H1 (cell line): ENCODE measurements around the gene MICALL1. TPM values are rescaled to one million over a fixed set of nuclear protein-coding genes. Genes with fewer than 3 reads are reported as not detected.

Source experiments
- ASH2L ChIP-seq: fragments of 200-600, 300-600 bp; sonication (generic); IDR thresholded peaks from one replicate; pipeline ENCODE4 v1.7.1; 2017; ENCODE audit warnings: low read length
- BRCA1 ChIP-seq: IDR thresholded peaks from 2 replicates; pipeline ENCODE4 v1.6.1; 2012; ENCODE audit warnings: low read depth, low read length, improper control_type of control experiment
- CBX8 ChIP-seq: fragments of 300-800, 300-1000 bp; sonication (generic); IDR thresholded peaks from 2 replicates; pipeline ENCODE4 v1.7.1; 2016; ENCODE audit warnings: low read depth, low read length, borderline replicate concordance
- CHD2 ChIP-seq: IDR thresholded peaks from 2 replicates; pipeline ENCODE4 v1.6.1; 2012; ENCODE audit warnings: low read length, improper control_type of control experiment
- EGR1 ChIP-seq: IDR thresholded peaks from 2 replicates; pipeline ENCODE4 v1.6.1; 2011; ENCODE audit warnings: low read depth, low read length, borderline replicate concordance
- POU5F1 ChIP-seq: IDR thresholded peaks from 2 replicates; pipeline ENCODE4 v1.6.1; 2011; ENCODE audit warnings: low read depth, mild to moderate bottlenecking, low read length, moderate library complexity
- RNF2 ChIP-seq: fragments of 200-900, 300-1000 bp; sonication (generic); IDR thresholded peaks from 2 replicates; pipeline ENCODE4 v1.7.1; 2016; ENCODE audit warnings: borderline replicate concordance, low read depth, mild to moderate bottlenecking, antibody characterized with exemption, low read length; ENCODE audit not compliant: poor library complexity, severe bottlenecking; ENCODE audit errors: missing control alignments
- SAP30 ChIP-seq: fragments of 300-600 bp; sonication (generic); IDR thresholded peaks from 2 replicates; pipeline ENCODE4 v1.7.1; 2012; ENCODE audit warnings: low read length, moderate library complexity, mild to moderate bottlenecking, inconsistent platforms; ENCODE audit not compliant: insufficient read depth, insufficient replicate concordance
- SP4 ChIP-seq: IDR thresholded peaks from 2 replicates; pipeline ENCODE4 v1.6.1; 2012; ENCODE audit warnings: low read length, inconsistent platforms
- TEAD4 ChIP-seq: IDR thresholded peaks from 2 replicates; pipeline ENCODE4 v1.6.1; 2012; ENCODE audit warnings: low read depth, low read length, inconsistent platforms, mixed read lengths
- polyA plus RNA-seq, 7 experiments: library from polyadenylated mRNA; depleted of rRNA in 3 of 7; stranded (reverse) in 5 of 7; unstranded in 2 of 7; fragments of >200 nt in 5 of 7; fragments of 200-250 nt in 2 of 7; gene quantifications; 1 replicate in 5 of 7; 2 replicates in 1 of 7; 4 replicates in 1 of 7; pipeline versions ENCODE4 v1.2.1 to v1.2.3, GENCODE V29; 2011 to 2013; ENCODE audit warnings: missing spikeins in 2 of 7, mixed read lengths in 2 of 7
- total RNA-seq: library from RNA; stranded (reverse); fragmentation: NEBNext Ultra II Directional; extraction: Animal tissue kit (Norgen Biotek cat#: 25700); gene quantifications from 2 replicates; pipeline ENCODE4 v1.2.1, GENCODE V29; 2021

MICALL1 gene
- total and polyA plus RNA-seq, 2 of the 8 experiments (the other 6 are each of a cell fraction or from before 2014, with no cell fraction given) = 17.7 to 32.1 TPM

- TF ChIP-seq SAP30 (no peak), RNF2 (no peak), EGR1 (peak; percentile 10; the same call in 1 of the 2 replicates), CHD2 (peak; percentile 28; the same call in 1 of the 2 replicates), ASH2L (peak; percentile 75), SP4 (no peak), CBX8 (no peak), BRCA1 (no peak), POU5F1 (no peak), TEAD4 (peak; percentile 41; the same call in 1 of the 2 replicates)
These were observed 11.0 kb upstream of the MICALL1 start (continued) for GRCh38 chr22:37894939-37895670.
